Upper lobe of right lung (tissue), 1 donor: ENCODE results near the gene FATE1. TPM values are rescaled to one million over a fixed set of nuclear protein-coding genes. Genes with fewer than 3 reads are reported as not detected.

Experiments
- ATAC-seq: fragments of 200-7000 bp; cut with Tn5 transposase; one replicate; pipeline ENCODE4 v1.9.1; 2020; ENCODE audit warnings: mild to moderate bottlenecking, moderate library complexity
- DNase-seq: peaks from one replicate; pipeline ENCODE4 v3.0.0-alpha.2; 2020
- H3K27ac ChIP-seq: fragments of 200-600 bp; one replicate; pipeline ENCODE4 v1.8.0; 2022
- H3K27me3 ChIP-seq: fragments of 200-600 bp; one replicate; pipeline ENCODE4 v1.8.0; 2022; ENCODE audit warnings: mild to moderate bottlenecking
- H3K36me3 ChIP-seq: fragments of 200-600 bp; one replicate; pipeline ENCODE4 v1.8.0; 2022
- H3K4me1 ChIP-seq: fragments of 200-600 bp; one replicate; pipeline ENCODE4 v1.8.0; 2022
- H3K4me3 ChIP-seq: fragments of 200-600 bp; one replicate; pipeline ENCODE4 v1.8.0; 2022; ENCODE audit warnings: mild to moderate bottlenecking
- H3K9me3 ChIP-seq: fragments of 200-600 bp; one replicate; pipeline ENCODE4 v1.8.0; 2022
- intact Hi-C: fragments of 100-400 bp; cut with DNase I; formaldehyde crosslinking; loops from one replicate; pipeline ENCODE4 v1.11.0; 2022
- total RNA-seq: library from RNA; stranded (reverse); fragmentation: NEBNext Ultra II Directional; extraction: Animal tissue kit (Norgen Biotek cat#: 25700); gene quantifications from one replicate; pipeline ENCODE4 v1.2.1, GENCODE V29; 2021
- TF ChIP-seq, protein P1 (sequence below): fragments of 200-600 bp; IDR thresholded peaks from one replicate; pipeline ENCODE4 v1.8.0; 2022; ENCODE audit warnings: antibody characterized with exemption
- donor health status: DM: no; HTN: yes; CAD: no; lungs with severe emphysema.

The FATE1 gene
- total RNA-seq, 1 donor from 2014 or later: not detected

DNA sequence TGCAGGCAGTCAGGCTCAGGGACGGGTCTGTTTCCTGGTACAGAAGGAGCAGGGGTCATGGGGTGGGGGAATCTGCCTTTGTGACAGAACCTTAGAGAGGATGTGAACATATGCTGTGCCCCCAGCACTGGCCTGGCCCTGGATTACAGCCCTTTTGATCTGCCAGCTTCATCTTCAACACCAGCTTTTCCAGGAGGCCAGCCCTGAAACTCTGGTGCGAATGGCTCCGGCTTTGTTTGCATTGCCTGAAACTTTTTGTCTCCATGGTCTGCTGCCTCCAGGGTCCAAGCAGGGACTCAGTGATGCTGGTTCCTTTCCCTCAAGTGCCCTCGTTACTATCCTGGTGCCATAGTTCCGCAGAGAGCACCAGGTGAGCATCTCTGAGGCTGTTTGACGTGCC, 20.9 kb downstream of the FATE1 start:
- TF ChIP-seq, protein P1, sequence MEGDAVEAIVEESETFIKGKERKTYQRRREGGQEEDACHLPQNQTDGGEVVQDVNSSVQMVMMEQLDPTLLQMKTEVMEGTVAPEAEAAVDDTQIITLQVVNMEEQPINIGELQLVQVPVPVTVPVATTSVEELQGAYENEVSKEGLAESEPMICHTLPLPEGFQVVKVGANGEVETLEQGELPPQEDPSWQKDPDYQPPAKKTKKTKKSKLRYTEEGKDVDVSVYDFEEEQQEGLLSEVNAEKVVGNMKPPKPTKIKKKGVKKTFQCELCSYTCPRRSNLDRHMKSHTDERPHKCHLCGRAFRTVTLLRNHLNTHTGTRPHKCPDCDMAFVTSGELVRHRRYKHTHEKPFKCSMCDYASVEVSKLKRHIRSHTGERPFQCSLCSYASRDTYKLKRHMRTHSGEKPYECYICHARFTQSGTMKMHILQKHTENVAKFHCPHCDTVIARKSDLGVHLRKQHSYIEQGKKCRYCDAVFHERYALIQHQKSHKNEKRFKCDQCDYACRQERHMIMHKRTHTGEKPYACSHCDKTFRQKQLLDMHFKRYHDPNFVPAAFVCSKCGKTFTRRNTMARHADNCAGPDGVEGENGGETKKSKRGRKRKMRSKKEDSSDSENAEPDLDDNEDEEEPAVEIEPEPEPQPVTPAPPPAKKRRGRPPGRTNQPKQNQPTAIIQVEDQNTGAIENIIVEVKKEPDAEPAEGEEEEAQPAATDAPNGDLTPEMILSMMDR: no peak
- no peaks in the 10 kb centered on the region for H3K36me3 ChIP-seq
- H3K27me3 ChIP-seq: no peaks in the 10 kb centered on the region
- no peak overlapping the region for H3K27ac ChIP-seq
- no peak overlapping the region for H3K4me3 ChIP-seq
- DNase-seq (no peak), ATAC-seq (no peak)
- no peaks in the 10 kb centered on the region for H3K4me1 ChIP-seq
- intact Hi-C loops: no loop called here
- H3K9me3 ChIP-seq: no peaks in the 10 kb centered on the region

DNA sequence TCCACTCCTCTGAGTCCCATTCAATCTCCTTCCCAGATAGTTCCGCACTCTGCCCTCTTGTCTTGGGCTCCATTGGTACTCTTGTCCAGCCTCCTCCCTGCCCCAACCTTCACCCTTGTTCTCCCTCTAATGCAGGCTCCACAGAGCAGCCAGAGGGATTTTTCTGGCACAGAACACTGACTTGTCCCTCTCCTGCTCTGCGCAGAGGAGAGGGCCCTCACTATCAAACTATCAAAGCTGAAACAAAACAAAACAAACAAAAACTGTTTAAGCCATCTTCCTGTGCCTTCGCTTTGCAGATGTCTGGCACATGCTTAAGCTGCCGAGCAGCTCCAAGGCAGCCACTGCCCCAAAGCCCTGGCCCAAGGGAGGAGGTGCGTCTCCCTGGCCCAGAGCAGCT, 21.7 kb downstream of the FATE1 start:
- Histone ChIP-seq H3K36me3 (no peaks in the 10 kb centered on the region), H3K9me3 (no peaks in the 10 kb centered on the region), H3K4me3 (no peak overlapping the region), H3K4me1 (no peaks in the 10 kb centered on the region), H3K27ac (no peak overlapping the region), H3K27me3 (no peaks in the 10 kb centered on the region)
- ATAC-seq: no peak
- TF ChIP-seq, protein P1: no peak
- intact Hi-C loops: no loop called here
- no peak for DNase-seq

DNA sequence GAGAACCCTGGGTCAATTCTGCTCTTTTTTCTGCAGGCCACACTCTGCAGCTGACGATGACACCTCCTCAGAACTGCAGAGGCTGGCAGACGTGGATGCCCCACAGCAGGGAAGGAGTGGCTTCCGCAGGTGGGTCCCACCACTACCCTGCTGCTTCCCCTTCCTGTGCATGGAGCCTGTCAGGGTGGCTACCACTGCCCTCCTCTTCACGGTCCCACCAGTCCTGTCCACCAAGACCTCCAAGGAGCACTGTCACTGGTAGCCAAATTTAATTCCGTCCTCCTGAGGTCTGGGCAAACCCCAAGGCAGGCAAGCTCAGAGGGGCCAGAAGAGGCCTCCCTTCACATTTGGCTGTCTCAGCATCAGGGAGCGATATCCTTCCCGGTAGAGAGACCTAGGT, 22.9 kb downstream of the FATE1 start:
- TF ChIP-seq, protein P1: no peak
- no peak for DNase-seq
- intact Hi-C loops: no loop called here

DNA sequence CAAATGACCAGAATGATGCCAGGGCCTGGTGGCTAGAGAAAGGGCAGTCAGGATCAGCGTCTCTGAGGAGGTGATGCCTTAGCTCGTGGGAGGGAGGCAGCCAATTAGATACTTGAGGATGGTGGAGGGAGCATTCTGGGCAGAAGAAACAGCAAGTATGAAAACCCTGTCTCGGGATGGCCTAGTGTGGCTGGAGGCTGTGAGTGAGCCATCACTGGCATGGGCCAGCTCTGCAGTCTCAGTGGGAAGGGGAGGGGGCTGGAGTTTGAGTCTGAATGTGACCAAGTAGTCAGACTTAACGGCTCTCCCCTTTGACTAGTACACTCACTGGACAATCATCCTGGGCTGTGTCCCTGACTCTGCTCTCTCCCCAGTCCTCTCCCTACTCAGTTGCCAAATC, 25.8 kb downstream of the FATE1 start:
- Histone ChIP-seq H3K27me3 (no peaks in the 10 kb centered on the region), H3K9me3 (no peaks in the 10 kb centered on the region), H3K36me3 (no peaks in the 10 kb centered on the region), H3K4me3 (no peak overlapping the region), H3K4me1 (no peaks in the 10 kb centered on the region), H3K27ac (no peak overlapping the region)
- no peak for ATAC-seq
- DNase-seq: no peak
- TF ChIP-seq, protein P1: no peak
- intact Hi-C loops: no loop called here

More for the DNA sequence above, 22.9 kb downstream of the FATE1 start:
- Histone ChIP-seq H3K27me3 (no peaks in the 10 kb centered on the region), H3K9me3 (no peaks in the 10 kb centered on the region), H3K36me3 (no peaks in the 10 kb centered on the region), H3K27ac (no peak overlapping the region), H3K4me1 (no peaks in the 10 kb centered on the region), H3K4me3 (no peak overlapping the region)
- no peak for ATAC-seq

DNA sequence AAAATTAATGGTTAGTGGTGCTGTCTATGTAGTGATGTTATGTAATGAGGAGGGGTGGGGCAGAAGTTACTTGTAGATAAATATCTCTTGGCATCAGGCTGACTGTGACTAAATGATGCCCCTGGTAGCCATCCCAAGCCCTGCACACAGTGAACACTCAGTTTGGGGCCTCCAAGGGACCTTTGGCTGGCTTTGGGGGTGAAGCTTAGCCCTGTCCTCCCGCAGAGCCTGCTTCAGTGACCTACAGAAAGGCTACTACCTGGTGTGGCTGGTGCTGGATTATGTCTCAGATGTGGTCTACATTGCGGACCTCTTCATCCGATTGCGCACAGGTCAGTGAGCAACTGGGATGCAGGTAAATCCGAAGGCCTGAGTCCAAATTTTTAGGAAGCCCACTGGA, 26.5 kb downstream of the FATE1 start:
- Histone ChIP-seq H3K36me3 (no peaks in the 10 kb centered on the region), H3K27me3 (no peaks in the 10 kb centered on the region), H3K4me3 (no peak overlapping the region), H3K27ac (no peak overlapping the region), H3K4me1 (no peaks in the 10 kb centered on the region), H3K9me3 (no peaks in the 10 kb centered on the region)
- intact Hi-C loops: no loop called here
- TF ChIP-seq, protein P1: no peak
- ATAC-seq: no peak
- no peak for DNase-seq
